IMR-90 (cell line): ENCODE measurements around the gene VWA7. TPM values are rescaled to one million over a fixed set of nuclear protein-coding genes. Genes with fewer than 3 reads are reported as not detected.
A peak's percentile ranks its signal among the peaks of the same experiment; 100 is the strongest.

Source experiments
- ATAC-seq: fragments of 200-7000 bp; cut with Tn5 transposase; 2 replicates; pipeline ENCODE4 v1.9.1; 2020; ENCODE audit warnings: low read depth, mild to moderate bottlenecking, moderate library complexity
- BruUV-seq: library from RNA; stranded (reverse); fragments of 400-500 nt; replicated peaks from 2 replicates; lab custom pipeline; 2021; lab: Mats Ljungman, UMichigan
- CTCF ChIA-PET: fragments of 300-600 bp; formaldehyde crosslinking; extraction: SDS; loops from one replicate; lab custom pipeline; 2021; ENCODE audit warnings: antibody characterized with exemption; lab: Yijun Ruan, JAX
- POLR2A ChIA-PET: fragments of 300-600 bp; sonication (Branson Sonifier 250); formaldehyde crosslinking; loops from one replicate; lab custom pipeline; 2022; ENCODE audit warnings: antibody characterized with exemption; ENCODE audit not compliant: unreplicated experiment; lab: Charles Lee
- DNase-seq: peaks from one replicate; pipeline ENCODE4 v3.0.0; 2013
- H2AFZ ChIP-seq: replicated peaks from 2 replicates; pipeline ENCODE3; 2013; ENCODE audit warnings: low read length, mild to moderate bottlenecking; ENCODE audit not compliant: poor library complexity
- H2AK5ac ChIP-seq: 2 replicates; pipeline ENCODE4 v1.6.1; 2013; ENCODE audit warnings: low read depth, low read length, inconsistent platforms
- H2AK9ac ChIP-seq: replicated peaks from 2 replicates; pipeline ENCODE3; 2013; ENCODE audit warnings: mild to moderate bottlenecking, low read depth, low read length, moderate library complexity; ENCODE audit not compliant: poor library complexity
- H2BK120ac ChIP-seq: 2 replicates; pipeline ENCODE4 v1.6.1; 2013; ENCODE audit warnings: low read depth, low read length, inconsistent platforms
- H2BK15ac ChIP-seq: 3 replicates; pipeline ENCODE4 v1.6.1; 2013; ENCODE audit warnings: low read depth, low read length, inconsistent platforms
- H2BK20ac ChIP-seq: 2 replicates; pipeline ENCODE4 v1.6.1; 2013; ENCODE audit warnings: low read depth, mild to moderate bottlenecking, inconsistent platforms, low read length, moderate library complexity
- H2BK5ac ChIP-seq: 2 replicates; pipeline ENCODE4 v1.6.1; 2013; ENCODE audit warnings: mild to moderate bottlenecking, low read depth, low read length, inconsistent platforms; ENCODE audit not compliant: poor library complexity, severe bottlenecking
- H3K14ac ChIP-seq: replicated peaks from 2 replicates; pipeline ENCODE4 v1.6.1; 2013; ENCODE audit warnings: low read depth, low read length, inconsistent platforms
- H3K18ac ChIP-seq: 2 replicates; pipeline ENCODE4 v1.6.1; 2013; ENCODE audit warnings: low read depth, low read length, control low read depth
- H3K23ac ChIP-seq: 2 replicates; pipeline ENCODE4 v1.6.1; 2013; ENCODE audit warnings: low read depth, low read length, inconsistent platforms
- H3K27ac ChIP-seq: 2 replicates; pipeline ENCODE4 v1.5.1; 2013; ENCODE audit warnings: mild to moderate bottlenecking, control low read depth, low read length; ENCODE audit not compliant: insufficient read depth
- H3K27me3 ChIP-seq: 2 replicates; pipeline ENCODE4 v1.6.1; 2013; ENCODE audit warnings: low read length; ENCODE audit not compliant: control insufficient read depth, insufficient read depth
- H3K36me3 ChIP-seq: 2 replicates; pipeline ENCODE4 v1.6.1; 2013; ENCODE audit warnings: low read length, mixed read lengths; ENCODE audit not compliant: control insufficient read depth, insufficient read depth
- H3K4ac ChIP-seq: 2 replicates; pipeline ENCODE4 v1.6.1; 2013; ENCODE audit warnings: low read depth, low read length, inconsistent platforms
- H3K4me1 ChIP-seq: 2 replicates; pipeline ENCODE4 v1.6.1; 2013; ENCODE audit warnings: low read length, mixed read lengths; ENCODE audit not compliant: control insufficient read depth, insufficient read depth
- H3K4me2 ChIP-seq: 2 replicates; pipeline ENCODE4 v1.6.1; 2013; ENCODE audit warnings: low read depth, mild to moderate bottlenecking, control low read depth, low read length, moderate library complexity
- H3K4me3 ChIP-seq: 2 replicates; pipeline ENCODE4 v1.5.1; 2013; ENCODE audit warnings: low read depth, mild to moderate bottlenecking, control low read depth, low read length, moderate library complexity; ENCODE audit not compliant: insufficient read depth
- H3K56ac ChIP-seq: 2 replicates; pipeline ENCODE4 v1.6.1; 2013; ENCODE audit warnings: low read length, inconsistent platforms; ENCODE audit not compliant: insufficient read depth; ENCODE audit errors: extremely low read depth
- H3K79me1 ChIP-seq, 2 experiments: 2 replicates each; pipeline ENCODE4 v1.6.1; 2013; ENCODE audit warnings: low read length in 2 of 2, inconsistent platforms in 1 of 2, low read depth in 1 of 2
- H3K9ac ChIP-seq: 2 replicates; pipeline ENCODE4 v1.6.1; 2013; ENCODE audit warnings: low read depth, low read length, control low read depth
- H3K9me1 ChIP-seq: 2 replicates; pipeline ENCODE4 v1.6.1; 2013; ENCODE audit warnings: low read length, inconsistent platforms; ENCODE audit not compliant: insufficient read depth
- H3K9me3 ChIP-seq: 2 replicates; pipeline ENCODE4 v1.6.1; 2013; ENCODE audit warnings: low read length; ENCODE audit not compliant: control insufficient read depth, insufficient read depth
- H4K20me1 ChIP-seq: 2 replicates; pipeline ENCODE4 v1.6.1; 2013; ENCODE audit warnings: low read length, inconsistent platforms; ENCODE audit not compliant: insufficient read depth
- H4K5ac ChIP-seq: 2 replicates; pipeline ENCODE4 v1.6.1; 2013; ENCODE audit warnings: mild to moderate bottlenecking, low read depth, low read length, control low read depth
- H4K8ac ChIP-seq, 2 experiments: 2 replicates each; pipeline ENCODE4 v1.6.1; 2013; ENCODE audit warnings: low read depth in 2 of 2, low read length in 2 of 2, control low read depth in 1 of 2, inconsistent platforms in 1 of 2
- H4K91ac ChIP-seq: 2 replicates; pipeline ENCODE4 v1.6.1; 2013; ENCODE audit warnings: low read depth, low read length, inconsistent platforms; ENCODE audit not compliant: insufficient read depth
- BHLHE40 ChIP-seq: fragments of 150-350 bp; IDR thresholded peaks from 2 replicates; pipeline ENCODE4 v1.6.1; 2016; ENCODE audit warnings: mild to moderate bottlenecking, low read depth, low read length
- CEBPB ChIP-seq: IDR thresholded peaks from 2 replicates; pipeline ENCODE4 v1.6.1; 2012; ENCODE audit warnings: low read depth, low read length, improper control_type of control experiment
- CHD1 ChIP-seq: IDR thresholded peaks from 2 replicates; pipeline ENCODE4 v1.6.1; 2012; ENCODE audit warnings: low read depth, low read length, improper control_type of control experiment
- MAFK ChIP-seq: IDR thresholded peaks from 2 replicates; pipeline ENCODE4 v1.6.1; 2012; ENCODE audit warnings: low read depth, low read length, improper control_type of control experiment
- MAZ ChIP-seq: IDR thresholded peaks from 2 replicates; pipeline ENCODE4 v1.6.1; 2012; ENCODE audit warnings: low read depth, mild to moderate bottlenecking, low read length, improper control_type of control experiment, moderate library complexity, borderline replicate concordance
- NFE2L2 ChIP-seq: fragments of 150-350 bp; IDR thresholded peaks from 2 replicates; pipeline ENCODE4 v1.6.1; 2016; ENCODE audit warnings: low read depth, mild to moderate bottlenecking, low read length
- POLR2A ChIP-seq: IDR thresholded peaks from 2 replicates; pipeline ENCODE4 v1.6.1; 2012; ENCODE audit warnings: mild to moderate bottlenecking, low read depth, low read length
- RAD21 ChIP-seq: IDR thresholded peaks from 2 replicates; pipeline ENCODE4 v1.6.1; 2012; ENCODE audit warnings: low read length, improper control_type of control experiment
- RCOR1 ChIP-seq: IDR thresholded peaks from 2 replicates; pipeline ENCODE4 v1.6.1; 2012; ENCODE audit warnings: mild to moderate bottlenecking, low read length, improper control_type of control experiment; ENCODE audit not compliant: insufficient replicate concordance
- RFX5 ChIP-seq: IDR thresholded peaks from 2 replicates; pipeline ENCODE4 v1.8.0; 2012; ENCODE audit warnings: low read depth, mild to moderate bottlenecking, low read length, moderate library complexity
- SMC3 ChIP-seq: fragments of 150-350 bp; IDR thresholded peaks from 2 replicates; pipeline ENCODE4 v1.6.1; 2016; ENCODE audit warnings: low read depth, mild to moderate bottlenecking, antibody characterized with exemption, low read length, moderate library complexity
- WGBS, 2 experiments: methylation state at CpG; one replicate each; pipeline versions ENCODE4 v1.1.5 to v1.1.7; 2013; ENCODE audit warnings: missing lambda C conversion rate in 2 of 2; ENCODE audit not compliant: insufficient read length in 1 of 2; ENCODE audit errors: extremely low coverage in 2 of 2; 5-methylcytosine and 5-hydroxymethylcytosine counted together
- dilution Hi-C: fragments of 300-500 bp; cut with HindIII; formaldehyde crosslinking; loops from one replicate; pipeline ENCODE4 v1.14.3; 2018; ENCODE audit warnings: low sequenced_read_pairs; ENCODE audit not compliant: unreplicated experiment
- in situ Hi-C: fragments of 300-500 bp; cut with MboI; formaldehyde crosslinking; loops from 3 replicates; pipeline ENCODE4 v1.14.3; 2019; ENCODE audit warnings: low sequenced_read_pairs, inconsistent platforms, mixed read lengths
- intact Hi-C: fragments of 100-400 bp; cut with micrococcal nuclease; formaldehyde crosslinking; loops from 2 replicates; pipeline ENCODE4 v1.10.0; 2022
- polyA plus RNA-seq, 3 experiments: library from polyadenylated mRNA; depleted of rRNA; stranded (reverse); fragments of >200 nt; gene quantifications; 2 replicates each; pipeline ENCODE4 v1.2.3, GENCODE V29; 2012; ENCODE audit warnings: low replicate concordance in 1 of 3
- total RNA-seq: library from RNA; depleted of rRNA; stranded (reverse); fragments of >200 nt; gene quantifications from 2 replicates; pipeline ENCODE4 v1.2.3, GENCODE V29; 2012
- TF ChIP-seq, protein P1 (sequence below): conservative IDR thresholded peaks from 2 replicates; pipeline ENCODE4 v1.5.1; 2012; ENCODE audit warnings: mild to moderate bottlenecking, low read depth, low read length, improper control_type of control experiment
- TF ChIP-seq, protein P2 (sequence below): fragments of 150-350 bp; IDR thresholded peaks from 2 replicates; pipeline ENCODE4 v1.6.1; 2016; ENCODE audit warnings: low read depth, mild to moderate bottlenecking, low read length, moderate library complexity, borderline replicate concordance

VWA7 gene
- total and polyA plus RNA-seq, 2 of the 4 experiments (the other 2 are of a cell fraction), result under 0.01 to 1.4 TPM

DNA sequence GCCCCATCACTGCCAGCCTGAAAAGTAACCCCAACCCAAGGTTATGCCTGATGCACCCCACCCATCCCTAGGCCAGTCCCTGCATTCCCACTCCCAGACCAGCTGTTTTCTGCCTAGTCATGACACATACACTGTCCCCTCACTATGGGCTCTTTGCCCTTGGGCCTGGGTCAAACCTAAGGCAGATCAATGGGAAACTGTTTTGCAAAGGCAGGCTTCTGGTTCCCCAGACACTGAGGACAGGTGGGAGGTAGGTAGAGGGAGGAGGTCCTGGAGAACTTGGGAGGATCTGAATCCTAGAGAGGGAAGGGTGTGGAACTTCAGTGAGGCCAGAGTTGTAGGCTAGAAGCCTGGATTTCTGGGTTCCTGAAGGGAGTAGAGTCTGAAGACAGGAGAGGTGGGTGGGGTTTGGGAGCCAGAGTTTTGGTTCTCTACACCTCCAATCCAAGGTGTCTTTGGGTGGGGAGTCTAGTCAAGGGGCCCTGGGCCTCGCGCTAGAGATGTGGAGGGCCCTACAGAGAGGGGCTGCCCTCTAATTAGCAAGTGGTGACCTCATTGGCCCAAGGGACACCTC lies 42.8 kb downstream of the VWA7 start (continued):
- TF ChIP-seq RAD21, result no peak

DNA sequence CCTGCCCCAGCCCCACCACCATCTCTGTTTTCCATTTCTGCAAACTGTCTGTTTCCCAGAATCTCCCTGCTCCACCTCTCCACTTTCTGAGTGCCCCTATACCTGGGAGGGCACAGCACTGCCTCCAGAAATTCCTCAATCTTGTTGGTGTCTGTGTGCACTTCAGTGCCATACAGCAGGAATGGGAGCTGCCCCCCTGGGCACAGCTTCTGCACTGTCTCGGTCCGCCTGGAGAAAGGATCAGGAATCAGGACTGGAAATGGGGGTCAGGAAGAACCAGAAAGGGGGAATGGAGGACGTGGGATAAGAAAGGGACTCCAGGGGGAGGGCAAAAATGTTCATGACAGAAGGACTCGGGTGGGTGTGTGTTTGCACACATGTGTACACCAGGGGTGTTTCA lies 43.4 kb downstream of the VWA7 start:
- Histone ChIP-seq H3K14ac (peak overlapping the region; percentile 98), H2AFZ (no peak overlapping the region), H3K56ac (no peak overlapping the region), H3K4me1 (peaks cover 18% of the 10 kb centered on the region), H2AK9ac (peak overlapping the region; percentile 100), H4K5ac (no peak overlapping the region), H4K20me1 (peaks cover 38% of the 10 kb centered on the region), H4K91ac (no peak overlapping the region), H3K36me3 (peaks cover 30% of the 10 kb centered on the region), H3K4me2 (peak overlapping the region; percentile 96; the same call in 1 of the 2 replicates), H3K27ac (peak overlapping the region; percentile 94), H3K23ac (peak overlapping the region; percentile 81; the same call in 1 of the 2 replicates), H2BK20ac (no peak overlapping the region), H2AK5ac (peak overlapping the region; percentile 98), H2BK120ac (no peak overlapping the region), H3K9me3 (no peaks in the 10 kb centered on the region), H3K18ac (no peak overlapping the region), H2BK5ac (peak overlapping the region; percentile 99), H3K79me1 (peaks cover 6 to 71% of the 10 kb centered on the region in 2 experiments; a peak in 3 of 4 replicates), H2BK15ac (no peak overlapping the region), H3K4me3 (no peak overlapping the region), H3K9me1 (peaks cover 10% of the 10 kb centered on the region), H3K9ac (peak overlapping the region; percentile 98; the same call in 1 of the 2 replicates), H3K4ac (peak overlapping the region; percentile 98; the same call in 1 of the 2 replicates), H3K27me3 (no peaks in the 10 kb centered on the region), H4K8ac (peak overlapping the region; percentile 33 to 74; a peak in 1 of 4 replicates)
- 94% methylated on average over 4 of the region's 4 CpGs; no CpG with 5 or more reads in 1 of the 2 experiments for WGBS, 2 experiments
- dilution Hi-C loops, result no loop called here
- DNase-seq (no peak), ATAC-seq (no peak)
- BruUV-seq, result no TSS peak
- in situ Hi-C loops, result no loop called here
- intact Hi-C loops, result no loop called here
- ChIA-PET CTCF (no interaction called here), POLR2A (interaction anchor here (0.5 kb wide), 1 partner anchor 10 kb away, joined by 3 read pairs; no protein-coding TSS in a partner anchor)
- TF ChIP-seq, protein P1, sequence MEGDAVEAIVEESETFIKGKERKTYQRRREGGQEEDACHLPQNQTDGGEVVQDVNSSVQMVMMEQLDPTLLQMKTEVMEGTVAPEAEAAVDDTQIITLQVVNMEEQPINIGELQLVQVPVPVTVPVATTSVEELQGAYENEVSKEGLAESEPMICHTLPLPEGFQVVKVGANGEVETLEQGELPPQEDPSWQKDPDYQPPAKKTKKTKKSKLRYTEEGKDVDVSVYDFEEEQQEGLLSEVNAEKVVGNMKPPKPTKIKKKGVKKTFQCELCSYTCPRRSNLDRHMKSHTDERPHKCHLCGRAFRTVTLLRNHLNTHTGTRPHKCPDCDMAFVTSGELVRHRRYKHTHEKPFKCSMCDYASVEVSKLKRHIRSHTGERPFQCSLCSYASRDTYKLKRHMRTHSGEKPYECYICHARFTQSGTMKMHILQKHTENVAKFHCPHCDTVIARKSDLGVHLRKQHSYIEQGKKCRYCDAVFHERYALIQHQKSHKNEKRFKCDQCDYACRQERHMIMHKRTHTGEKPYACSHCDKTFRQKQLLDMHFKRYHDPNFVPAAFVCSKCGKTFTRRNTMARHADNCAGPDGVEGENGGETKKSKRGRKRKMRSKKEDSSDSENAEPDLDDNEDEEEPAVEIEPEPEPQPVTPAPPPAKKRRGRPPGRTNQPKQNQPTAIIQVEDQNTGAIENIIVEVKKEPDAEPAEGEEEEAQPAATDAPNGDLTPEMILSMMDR, result no peak
- TF ChIP-seq BHLHE40 (no peak), RAD21 (no peak), NFE2L2 (no peak), CHD1 (no peak), MAZ (no peak), RFX5 (no peak), CEBPB (no peak), RCOR1 (no peak), POLR2A (no peak), SMC3 (no peak), MAFK (no peak)
- TF ChIP-seq, protein P2, sequence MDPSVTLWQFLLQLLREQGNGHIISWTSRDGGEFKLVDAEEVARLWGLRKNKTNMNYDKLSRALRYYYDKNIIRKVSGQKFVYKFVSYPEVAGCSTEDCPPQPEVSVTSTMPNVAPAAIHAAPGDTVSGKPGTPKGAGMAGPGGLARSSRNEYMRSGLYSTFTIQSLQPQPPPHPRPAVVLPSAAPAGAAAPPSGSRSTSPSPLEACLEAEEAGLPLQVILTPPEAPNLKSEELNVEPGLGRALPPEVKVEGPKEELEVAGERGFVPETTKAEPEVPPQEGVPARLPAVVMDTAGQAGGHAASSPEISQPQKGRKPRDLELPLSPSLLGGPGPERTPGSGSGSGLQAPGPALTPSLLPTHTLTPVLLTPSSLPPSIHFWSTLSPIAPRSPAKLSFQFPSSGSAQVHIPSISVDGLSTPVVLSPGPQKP, result no peak
